ENCODE results near the gene ITPKB.
"Not testable (repeated sequence)": the region's sequence is repeated elsewhere in the genome, so short reads cannot be mapped to it uniquely, and the experiment has no call there.

Gene ITPKB

GRCh38 chr1:226733304-226733703 lies 5.8 kb downstream of the ITPKB start:
- in situ Hi-C loops (cut with HindIII; ENCODE audit: low sequenced_read_pairs), result no loop called here

DNA sequence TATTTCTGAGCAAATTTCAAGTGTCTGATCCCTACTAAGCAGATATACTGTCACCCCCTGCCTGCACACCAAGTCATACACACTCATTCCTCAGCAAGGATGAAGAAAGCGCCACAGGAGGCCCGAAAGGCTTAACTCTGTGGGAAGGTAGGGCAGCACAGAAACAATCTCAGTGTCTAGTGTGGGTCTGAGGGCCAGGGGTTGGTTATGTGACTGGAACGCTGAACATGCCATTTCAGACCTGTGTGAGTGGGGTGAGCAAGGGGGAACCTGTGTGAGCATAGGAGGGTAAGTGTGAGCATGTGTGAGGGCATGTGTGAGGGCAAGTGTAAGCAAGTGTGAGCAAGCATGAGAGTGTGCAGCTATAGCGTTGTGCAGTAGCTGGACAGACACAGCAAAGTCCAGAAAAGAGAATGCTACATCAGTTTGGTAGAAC lies 6.2 kb downstream of the ITPKB start:
- in situ Hi-C loops (cut with HindIII; ENCODE audit: low sequenced_read_pairs), result no loop called here

DNA sequence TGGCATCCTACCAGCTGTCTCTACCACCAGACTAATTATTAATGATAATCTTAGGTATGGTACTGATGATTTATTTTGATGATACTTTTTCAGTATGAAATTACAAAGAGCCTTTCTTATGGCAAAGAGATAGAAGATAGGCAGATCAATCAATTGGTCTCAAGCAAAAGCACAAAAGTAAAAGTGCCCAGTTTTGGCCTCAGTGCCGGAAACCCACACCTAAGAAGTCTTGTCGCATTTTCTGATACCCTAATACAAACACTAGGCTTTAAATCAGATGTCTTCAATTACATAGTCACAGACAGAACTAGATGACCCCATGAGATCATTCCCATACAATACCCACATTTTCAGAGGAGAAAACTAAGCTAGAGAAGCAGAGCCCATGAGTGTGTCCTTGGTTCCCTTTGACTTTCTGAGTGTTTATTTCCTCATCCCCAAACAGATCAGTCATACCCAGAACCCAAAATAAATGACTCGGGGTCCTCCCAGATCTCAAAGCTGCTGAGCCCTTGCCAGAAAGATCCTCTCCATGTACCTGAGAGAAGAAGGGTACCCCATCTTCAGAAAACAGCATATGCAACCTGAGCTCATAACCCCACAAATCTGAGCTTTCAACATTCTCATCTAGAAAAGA lies 7.7 kb downstream of the ITPKB start:
- in situ Hi-C loops (cut with HindIII; ENCODE audit: low sequenced_read_pairs), result no loop called here

- in situ Hi-C loops (cut with HindIII; ENCODE audit: low sequenced_read_pairs), result no loop called here
These were observed 8.2 kb downstream of the ITPKB start for GRCh38 chr1:226730836-226731235.

DNA sequence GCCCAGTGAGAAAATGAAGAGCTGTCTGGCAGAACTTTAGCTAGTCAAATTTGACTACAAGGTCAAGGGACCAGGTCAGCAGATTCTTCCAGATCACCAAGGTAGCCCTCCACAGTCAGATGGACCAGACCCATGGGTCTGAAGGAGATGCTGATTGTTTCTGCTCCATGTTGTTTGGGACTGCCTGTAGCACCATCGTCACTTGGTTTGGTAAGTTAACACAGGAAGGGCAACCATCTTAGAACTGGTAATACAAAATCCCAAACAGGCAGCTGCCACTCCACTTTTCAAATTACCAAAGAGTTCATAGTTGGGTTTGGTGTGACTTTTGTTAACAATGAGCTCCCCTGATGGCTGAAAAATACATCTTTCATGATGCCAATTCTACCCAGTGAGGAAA lies 9.0 kb downstream of the ITPKB start:
- in situ Hi-C loops (cut with HindIII; ENCODE audit: low sequenced_read_pairs), result no loop called here

- in situ Hi-C loops (cut with HindIII; ENCODE audit: low sequenced_read_pairs), result no loop called here
These were observed 10.6 kb downstream of the ITPKB start for GRCh38 chr1:226728448-226728847.

- in situ Hi-C loops (cut with HindIII; ENCODE audit: low sequenced_read_pairs), result no loop called here
These were observed 13.2 kb downstream of the ITPKB start for GRCh38 chr1:226725897-226726267.

GRCh38 chr1:226723657-226724532 lies 15.2 kb downstream of the ITPKB start:
- in situ Hi-C loops (cut with HindIII; ENCODE audit: low sequenced_read_pairs), result no loop called here

GRCh38 chr1:226722901-226723656 lies 16.0 kb downstream of the ITPKB start:
- in situ Hi-C loops (cut with HindIII; ENCODE audit: low sequenced_read_pairs), result no loop called here

DNA sequence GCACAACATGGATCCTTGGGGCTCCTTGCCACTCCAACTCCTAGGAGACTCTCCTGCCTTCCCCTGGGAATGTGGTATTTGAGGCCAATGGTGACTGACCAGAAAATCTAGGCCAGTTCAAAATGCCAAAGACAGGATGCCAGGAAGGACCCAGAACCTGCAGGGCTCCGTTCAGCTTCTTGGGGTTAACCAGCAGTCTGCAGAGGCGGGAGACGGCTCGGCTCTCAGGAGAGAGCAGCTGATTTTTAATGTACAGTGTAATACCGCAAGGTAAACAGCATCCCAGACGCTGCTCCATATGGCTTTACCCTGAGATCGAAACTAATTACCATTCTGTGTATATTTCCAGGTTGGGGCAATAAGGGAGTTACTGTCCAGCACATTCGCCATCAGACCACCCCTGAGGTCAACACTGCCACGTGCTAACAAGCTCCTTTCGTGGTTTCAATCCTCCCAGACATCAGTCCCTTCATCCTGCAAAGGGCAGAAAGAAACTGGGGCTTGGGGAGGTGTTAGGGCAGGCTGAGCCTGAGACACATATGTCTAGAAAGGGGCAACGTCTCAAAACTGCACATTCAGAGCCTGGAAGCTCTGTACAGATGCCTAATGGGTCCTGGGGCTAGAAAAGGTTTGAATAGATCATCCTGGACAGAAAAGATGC lies 16.7 kb downstream of the ITPKB start:
- in situ Hi-C loops (cut with HindIII; ENCODE audit: low sequenced_read_pairs), result no loop called here

DNA sequence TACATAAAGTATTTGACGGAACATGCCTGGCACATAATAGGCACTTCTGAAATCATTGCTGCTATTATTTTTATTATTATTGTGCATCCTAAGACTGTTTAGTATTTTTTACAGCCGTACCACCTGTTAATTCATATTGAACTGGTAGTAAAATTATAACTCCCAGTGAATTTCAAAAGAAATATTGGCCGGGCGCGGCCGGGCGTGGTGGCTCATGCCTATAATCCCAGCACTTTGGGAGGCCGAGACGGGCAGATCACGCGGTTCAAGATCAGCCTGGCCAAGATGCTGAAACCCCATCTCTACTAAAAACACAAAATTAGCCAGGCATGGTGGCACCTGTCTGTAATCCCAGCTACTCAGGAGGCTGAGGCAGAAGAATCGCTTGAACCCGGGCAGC lies 18.5 kb downstream of the ITPKB start:
- in situ Hi-C loops (cut with HindIII; ENCODE audit: low sequenced_read_pairs), result not testable (repeated sequence)

DNA sequence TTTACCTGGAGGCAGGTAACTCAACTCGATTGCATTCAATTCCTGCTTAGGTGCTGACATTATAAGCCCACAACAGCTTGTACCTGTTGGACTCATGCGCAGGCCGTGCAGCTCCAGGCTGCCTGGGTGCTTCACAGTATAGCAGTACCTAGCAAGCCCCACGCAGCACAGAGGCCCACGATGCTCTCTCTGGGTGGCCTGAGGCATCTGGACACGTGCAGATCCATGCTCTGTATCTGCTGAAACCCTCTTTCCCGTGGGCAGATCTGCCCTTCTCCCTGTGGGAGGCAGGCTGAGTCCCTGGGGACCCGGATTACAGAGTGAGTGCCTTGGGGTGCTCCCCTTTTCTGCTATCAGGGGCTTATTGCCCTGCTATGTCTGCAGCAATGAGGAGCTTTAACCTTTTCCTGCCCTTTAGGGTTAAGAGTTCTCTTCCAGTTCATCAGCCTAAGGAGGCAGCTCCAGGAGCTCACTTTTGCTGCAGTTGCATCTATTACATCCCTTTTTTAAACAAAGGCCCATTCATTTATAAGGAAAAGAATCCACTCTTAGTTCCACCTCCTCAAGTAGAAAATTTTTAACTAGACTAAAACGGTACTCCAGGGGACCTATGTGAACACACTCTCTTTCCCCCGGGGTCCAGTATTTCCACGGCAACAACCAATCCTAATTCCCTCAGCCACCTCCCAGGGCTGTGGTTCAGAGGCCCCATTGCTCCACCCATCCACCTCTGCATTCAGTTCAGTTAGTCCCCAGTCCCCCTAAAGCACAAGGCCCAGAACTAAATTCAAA lies 19.3 kb downstream of the ITPKB start:
- in situ Hi-C loops (cut with HindIII; ENCODE audit: low sequenced_read_pairs), result no loop called here

GRCh38 chr1:226717256-226717909 lies 21.7 kb downstream of the ITPKB start:
- in situ Hi-C loops (cut with HindIII; ENCODE audit: low sequenced_read_pairs), result no loop called here

GRCh38 chr1:226716577-226716976 lies 22.5 kb downstream of the ITPKB start:
- in situ Hi-C loops (cut with HindIII; ENCODE audit: low sequenced_read_pairs), result no loop called here

- in situ Hi-C loops (cut with HindIII; ENCODE audit: low sequenced_read_pairs), result no loop called here
These were observed 24.9 kb downstream of the ITPKB start for GRCh38 chr1:226714148-226714547.

DNA sequence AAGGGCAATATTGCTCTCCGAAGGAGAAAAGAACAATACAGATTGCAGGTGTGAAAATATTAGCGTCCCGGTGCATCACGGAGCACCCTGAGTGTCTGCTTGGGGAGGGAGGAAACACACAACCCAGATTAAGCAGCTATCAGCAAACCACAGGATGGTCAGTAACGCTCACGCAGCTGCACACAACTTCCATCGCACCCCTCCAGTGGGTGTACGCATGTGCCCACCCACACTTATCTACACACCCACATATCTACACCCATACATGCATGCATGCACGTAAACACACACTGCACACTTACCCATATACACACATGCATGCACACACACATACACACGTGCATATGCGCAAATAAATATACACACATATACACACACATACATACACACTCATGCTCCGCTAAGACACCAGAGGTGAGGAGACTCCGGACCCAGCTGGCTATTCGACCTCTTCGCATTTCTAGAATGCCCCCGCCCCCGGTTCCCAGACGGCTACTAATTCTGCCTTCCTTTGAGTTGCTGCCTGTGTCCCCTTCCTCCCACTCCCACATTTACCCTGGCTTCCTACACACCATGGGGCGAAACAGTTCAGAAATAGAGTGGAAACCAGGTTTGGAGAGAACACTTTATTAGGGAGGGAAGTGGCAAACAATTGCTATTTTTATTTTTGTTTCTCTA lies 26.2 kb downstream of the ITPKB start:
- in situ Hi-C loops (cut with HindIII; ENCODE audit: low sequenced_read_pairs), result no loop called here

DNA sequence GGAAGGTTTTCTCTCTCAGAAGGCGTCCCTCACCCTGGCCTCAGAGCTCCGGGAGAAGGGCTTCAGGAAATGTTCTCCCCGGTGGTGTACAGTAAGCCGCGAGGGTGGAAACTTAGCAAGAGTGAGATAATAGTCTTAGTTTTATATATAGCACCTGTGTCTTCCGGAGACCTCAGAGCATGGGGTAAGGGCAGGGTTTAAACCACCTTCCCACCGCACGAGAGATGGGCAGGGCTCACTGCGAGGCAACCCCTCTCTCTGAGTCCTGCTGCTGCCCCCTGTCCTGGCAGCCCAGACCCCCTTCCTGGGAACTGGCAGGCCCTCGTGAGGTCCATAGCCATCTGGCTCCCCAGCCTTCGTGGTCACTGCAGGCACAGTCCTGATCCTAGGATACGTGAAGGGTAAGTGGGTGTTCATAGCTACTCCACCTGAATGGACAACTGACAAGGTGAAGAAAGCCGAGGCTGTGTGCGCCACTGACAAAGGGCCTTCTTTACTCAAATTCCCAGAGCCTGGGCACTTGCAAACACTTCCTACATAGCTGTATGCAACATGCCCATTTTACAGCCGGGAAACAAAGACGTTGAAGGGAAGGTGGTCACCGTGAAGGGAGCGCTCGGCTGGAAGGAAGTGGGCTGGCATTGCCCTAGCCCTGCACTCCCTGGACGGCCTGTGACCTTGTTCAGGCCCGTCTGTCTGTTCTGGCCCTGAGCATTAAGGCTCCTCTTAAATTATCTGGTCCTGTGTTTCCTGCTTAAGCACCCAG lies 26.9 kb downstream of the ITPKB start:
- in situ Hi-C loops (cut with HindIII; ENCODE audit: low sequenced_read_pairs), result no loop called here

- in situ Hi-C loops (cut with HindIII; ENCODE audit: low sequenced_read_pairs), result no loop called here
These were observed 28.6 kb downstream of the ITPKB start for GRCh38 chr1:226710501-226710900.
